GM18507 (cell line): Measurements from ENCODE around the gene LRCOL1.

Experiments used
- DNase-seq: peaks from one replicate; pipeline ENCODE4 v3.0.0; 2011; ENCODE audit warnings: low read depth; ENCODE audit not compliant: insufficient read length; ENCODE audit errors: extremely low spot score
- FAIRE-seq: peaks from 2 replicates; lab custom pipeline; 2011; peaks lifted over from hg19 to GRCh38; lab: Jason Lieb, UNC

Gene LRCOL1

GRCh38 chr12:132572801-132573760, 37.3 kb downstream of the LRCOL1 start:
- DNase-seq (no peak), FAIRE-seq (no peak)

GRCh38 chr12:132572106-132572505, 38.3 kb downstream of the LRCOL1 start:
- no peak for DNase-seq
- FAIRE-seq, result no peak

GRCh38 chr12:132571598-132571997, 38.8 kb downstream of the LRCOL1 start:
- FAIRE-seq, result no peak
- no peak for DNase-seq

GRCh38 chr12:132571051-132571450, 39.3 kb downstream of the LRCOL1 start:
- FAIRE-seq, result no peak

GRCh38 chr12:132570635-132571034, 39.7 kb downstream of the LRCOL1 start:
- DNase-seq (no peak), FAIRE-seq (no peak)

More at GRCh38 chr12:132571051-132571450, 39.3 kb downstream of the LRCOL1 start:
- no peak for DNase-seq

GRCh38 chr12:132569856-132570480, 40.4 kb downstream of the LRCOL1 start:
- FAIRE-seq, result no peak
- DNase-seq, result no peak

GRCh38 chr12:132568826-132569480, 41.4 kb downstream of the LRCOL1 start:
- DNase-seq, result no peak
- no peak for FAIRE-seq

- no peak for FAIRE-seq
- DNase-seq, result no peak
Measured at GRCh38 chr12:132568301-132568700, 42.1 kb downstream of the LRCOL1 start.

- FAIRE-seq (no peak), DNase-seq (no peak)
Measured at GRCh38 chr12:132566516-132567131, 43.8 kb downstream of the LRCOL1 start.

GRCh38 chr12:132565365-132565764, 45.0 kb downstream of the LRCOL1 start:
- DNase-seq, result no peak
- FAIRE-seq, result no peak

GRCh38 chr12:132563911-132564310, 46.5 kb downstream of the LRCOL1 start:
- no peak for FAIRE-seq
- no peak for DNase-seq

- DNase-seq, result no peak
- FAIRE-seq, result no peak
Measured at GRCh38 chr12:132562489-132563021, 47.8 kb downstream of the LRCOL1 start.

GRCh38 chr12:132561427-132562156, 48.8 kb downstream of the LRCOL1 start:
- FAIRE-seq, result no peak

GRCh38 chr12:132560614-132561426, 49.6 kb downstream of the LRCOL1 start:
- FAIRE-seq (peak; percentile 74), DNase-seq (peak; percentile 58)

More at GRCh38 chr12:132561427-132562156, 48.8 kb downstream of the LRCOL1 start:
- no peak for DNase-seq

- DNase-seq (no peak), FAIRE-seq (no peak)
Measured at GRCh38 chr12:132560364-132560613, 50.1 kb downstream of the LRCOL1 start.

- FAIRE-seq, result no peak
Measured at GRCh38 chr12:132559652-132560363, 50.6 kb downstream of the LRCOL1 start.

GRCh38 chr12:132558861-132559623, 51.3 kb downstream of the LRCOL1 start:
- DNase-seq (no peak), FAIRE-seq (no peak)

More at GRCh38 chr12:132559652-132560363, 50.6 kb downstream of the LRCOL1 start:
- DNase-seq, result peak; percentile 65
